K562 (cell line): ENCODE measurements around the gene PRR7. TPM values are rescaled to one million over a fixed set of nuclear protein-coding genes. Genes with fewer than 3 reads are reported as not detected.

Experiments used
- ATAC-seq: fragments of 200-7000 bp; cut with Tn5 transposase; 3 replicates; pipeline ENCODE4 v1.9.1; 2020; ENCODE audit warnings: moderate library complexity
- BruUV-seq: library from RNA; stranded (reverse); fragments of 400-500 nt; replicated peaks from 2 replicates; lab custom pipeline; 2021; lab: Mats Ljungman, UMichigan
- CTCF ChIA-PET: fragments of 300-600 bp; formaldehyde crosslinking; extraction: SDS; loops from one replicate; lab custom pipeline; 2021; ENCODE audit warnings: low intra/inter-chr PET ratio; lab: Yijun Ruan, JAX
- POLR2A ChIA-PET: fragments of 300-600, 350-650 bp; sonication (Branson Sonifier 250); formaldehyde crosslinking; extraction: SDS; loops from one replicate; lab custom pipeline; 2021; ENCODE audit warnings: antibody characterized with exemption, inconsistent platforms; lab: Yijun Ruan, JAX
- DNase-seq, 4 experiments: peaks; one replicate each; pipeline versions ENCODE4 v3.0.0 to v3.0.0-alpha.2; 2011 to 2018; ENCODE audit warnings: low spot score in 3 of 4, mixed read lengths in 3 of 4; ENCODE audit errors: extremely low read depth in 1 of 4
- FAIRE-seq: peaks from 2 replicates; lab custom pipeline; 2011; peaks lifted over from hg19 to GRCh38; lab: Jason Lieb, UNC
- H2AFZ ChIP-seq: 2 replicates; pipeline ENCODE4 v1.6.0; 2011; ENCODE audit warnings: low read depth, low read length, control low read depth, inconsistent platforms
- H3K27ac ChIP-seq: fragments of 200-600 bp; 3 replicates; pipeline ENCODE4 v1.8.0; 2011; ENCODE audit warnings: low read depth, mild to moderate bottlenecking, control low read depth, inconsistent platforms, low read length, moderate library complexity, mixed read lengths; ENCODE audit errors: extremely low read depth
- H3K27me3 ChIP-seq, 2 experiments: fragments of 300-600 bp in 1 of 2; 2 replicates in 1 of 2; 3 replicates in 1 of 2; pipeline versions ENCODE4 v1.6.0 to v1.8.0; 2011; ENCODE audit warnings: inconsistent platforms in 2 of 2, low read length in 2 of 2, mild to moderate bottlenecking in 1 of 2, mixed read lengths in 1 of 2, moderate library complexity in 1 of 2; ENCODE audit not compliant: control insufficient read depth in 2 of 2, insufficient read depth in 2 of 2
- H3K36me3 ChIP-seq: fragments of 300-600 bp; 3 replicates; pipeline ENCODE4 v1.8.0; 2011; ENCODE audit warnings: mild to moderate bottlenecking, low read length, inconsistent platforms; ENCODE audit not compliant: control insufficient read depth, insufficient read depth
- H3K4me1 ChIP-seq, 2 experiments: fragments of 200-600 bp in 1 of 2; replicated peaks in 1 of 2; 2 replicates in 1 of 2; 3 replicates in 1 of 2; pipeline versions ENCODE4 v1.5.1 to v1.8.0; 2011; ENCODE audit warnings: inconsistent platforms in 2 of 2, low read length in 2 of 2, mild to moderate bottlenecking in 1 of 2, mixed read lengths in 1 of 2, moderate library complexity in 1 of 2; ENCODE audit not compliant: control insufficient read depth in 2 of 2, insufficient read depth in 2 of 2
- H3K4me2 ChIP-seq: 2 replicates; pipeline ENCODE4 v1.6.1; 2011; ENCODE audit warnings: low read length, control low read depth, inconsistent platforms, mixed read lengths; ENCODE audit not compliant: insufficient read depth
- H3K4me3 ChIP-seq: fragments of 200-600 bp; sonication (generic), shearing (Covaris generic); 2 replicates; pipeline ENCODE4 v1.5.1; 2016; ENCODE audit warnings: control low read depth, inconsistent platforms
- H3K79me2 ChIP-seq: fragments of 200-600 bp; 3 replicates; pipeline ENCODE4 v1.8.0; 2011; ENCODE audit warnings: low read length, inconsistent platforms; ENCODE audit not compliant: control insufficient read depth, insufficient read depth
- H3K9ac ChIP-seq, 2 experiments: 2 replicates each; pipeline versions ENCODE4 v1.6.0 to v1.6.1; 2011; ENCODE audit warnings: low read depth in 2 of 2, low read length in 2 of 2, control low read depth in 1 of 2, inconsistent platforms in 1 of 2, mild to moderate bottlenecking in 1 of 2, mixed read lengths in 1 of 2; ENCODE audit not compliant: insufficient read depth in 1 of 2
- H3K9me1 ChIP-seq: one replicate; pipeline ENCODE4 v1.6.0; 2011; ENCODE audit warnings: inconsistent platforms, mild to moderate bottlenecking, low read length, moderate library complexity; ENCODE audit not compliant: control insufficient read depth, insufficient read depth
- H3K9me3 ChIP-seq: replicated peaks from 2 replicates; pipeline ENCODE4 v1.5.1; 2011; ENCODE audit warnings: low read depth, low read length, inconsistent platforms; ENCODE audit not compliant: control insufficient read depth, insufficient read depth
- H4K20me1 ChIP-seq: replicated peaks from 2 replicates; pipeline ENCODE4 v1.6.1; 2011; ENCODE audit warnings: low read length, inconsistent platforms, mixed read lengths; ENCODE audit not compliant: control insufficient read depth, insufficient read depth
- CBFA2T2 ChIP-seq: fragments of 450-650 bp; conservative IDR thresholded peaks from 2 replicates; pipeline ENCODE4 v1.6.1; 2017; ENCODE audit warnings: mild to moderate bottlenecking
- CEBPB ChIP-seq: fragments of 450-650 bp; IDR thresholded peaks from 2 replicates; pipeline ENCODE4 v1.6.1; 2016; ENCODE audit warnings: missing genetic modification characterization, missing compliant biosample characterization
- CHD7 ChIP-seq: fragments of 200-600 bp; sonication (generic); IDR thresholded peaks from one replicate; pipeline ENCODE4 v1.6.1; 2012; ENCODE audit warnings: mild to moderate bottlenecking, low read depth, low read length, inconsistent platforms
- GABPA ChIP-seq: fragments of 200-800 bp; sonication (Bioruptor generic); conservative IDR thresholded peaks from 2 replicates; pipeline ENCODE4 v1.6.1; 2016; ENCODE audit warnings: low read depth, missing genetic modification characterization, missing compliant biosample characterization
- GABPB1 ChIP-seq: sonication (generic); formaldehyde crosslinking; IDR thresholded peaks from 2 replicates; pipeline ENCODE4 v1.8.0; 2022; ENCODE audit warnings: mild to moderate bottlenecking, missing genetic modification reagents
- KLF1 ChIP-seq: fragments of 450-650 bp; IDR thresholded peaks from 2 replicates; pipeline ENCODE4 v1.6.1; 2016; ENCODE audit warnings: missing genetic modification characterization, missing compliant biosample characterization
- MAFK ChIP-seq: IDR thresholded peaks from 2 replicates; pipeline ENCODE4 v1.6.1; 2011; ENCODE audit warnings: low read length, improper control_type of control experiment
- MAX ChIP-seq: sonication (generic); formaldehyde crosslinking; IDR thresholded peaks from 2 replicates; pipeline ENCODE4 v1.9.0; 2022; ENCODE audit warnings: mild to moderate bottlenecking, missing genetic modification reagents
- TGIF2 ChIP-seq: sonication (generic); formaldehyde crosslinking; IDR thresholded peaks from 2 replicates; pipeline ENCODE4 v1.8.1; 2022; ENCODE audit warnings: mild to moderate bottlenecking, missing genetic modification reagents, moderate library complexity
- ZBTB7A ChIP-seq: IDR thresholded peaks from 2 replicates; pipeline ENCODE4 v1.6.1; 2011; ENCODE audit warnings: low read depth, mild to moderate bottlenecking, low read length, moderate library complexity, borderline replicate concordance; ENCODE audit not compliant: control insufficient read depth
- ZNF184 ChIP-seq: sonication (generic); formaldehyde crosslinking; IDR thresholded peaks from 2 replicates; pipeline ENCODE4 v1.5.0; 2020; ENCODE audit warnings: missing genetic modification reagents
- WGBS: fragments of 100-300 bp; shearing (Covaris generic); methylation state at CpG from one replicate; pipeline ENCODE4 v1.1.6; 2016; ENCODE audit warnings: low coverage, mixed read lengths; ENCODE audit not compliant: insufficient coverage; ENCODE audit errors: missing lambda C conversion rate; 5-methylcytosine and 5-hydroxymethylcytosine counted together
- in situ Hi-C: fragments of 300-500 bp; cut with MboI; formaldehyde crosslinking; loops from 4 replicates; pipeline ENCODE4 v1.15.0; 2018; ENCODE audit warnings: inconsistent platforms, mixed read lengths
- intact Hi-C: fragments of 100-400 bp; cut with micrococcal nuclease; formaldehyde crosslinking; loops from 2 replicates; pipeline ENCODE4 v1.14.2; 2022
- polyA plus RNA-seq, 8 experiments: library from polyadenylated mRNA; depleted of rRNA in 4 of 8; stranded (reverse) in 5 of 8; unstranded in 3 of 8; fragments of >200 nt; fragmentation: Nextera tagmentation in 2 of 8; fragmentation: Illumina TruSeq in 1 of 8; extraction: Ambion mirVana in 2 of 8; extraction: Trizol in 1 of 8; gene quantifications; 2 replicates each; pipeline versions ENCODE4 v1.2.1 to v1.2.3, GENCODE V29; 2011 to 2014; ENCODE audit warnings: inconsistent platforms in 1 of 8, missing spikeins in 1 of 8
- total RNA-seq, 7 experiments: library from RNA; depleted of rRNA in 6 of 7; stranded (reverse); fragments of >200 nt in 6 of 7; fragmentation: Illumina TruSeq in 2 of 7; extraction: Trizol in 2 of 7; gene quantifications; 2 replicates each; pipeline versions ENCODE4 v1.2.1 to v1.2.3, GENCODE V29; 2011 to 2021; ENCODE audit warnings: low replicate concordance in 1 of 7

PRR7 gene
- total and polyA plus RNA-seq, 9 of the 15 experiments (the other 6 are each of a cell fraction or from before 2014, with no cell fraction given) = 0.80 to 11.3 (median 10.4) TPM; not detected in 4

GRCh38 chr5:177462021-177462670, 15.5 kb downstream of the PRR7 start:
- in situ Hi-C loops (no loop called here), intact Hi-C loops (no loop called here)
- no TSS peak for BruUV-seq
- H3K4me3 ChIP-seq = no peak overlapping the region
- 0 out of 3 replicates have a peak, but pooled peaks cover 2% of the 10 kb centered on the region for H3K79me2 ChIP-seq
- WGBS = 70% methylated on average over 21 of the region's 27 CpGs
- POLR2A ChIA-PET = interaction anchor here (0.6 to 1.5 kb wide), 2 partner anchors 22 to 83 kb away, joined by 3 read pairs; no protein-coding TSS in a partner anchor
- CTCF ChIA-PET = no interaction called here
- H3K27me3 ChIP-seq = no peaks in the 10 kb centered on the region
- H3K4me1 ChIP-seq = peaks cover 8 to 38% of the 10 kb centered on the region in 2 experiments
- peaks cover 4% of the 10 kb centered on the region for H3K9me3 ChIP-seq
- DNase-seq (peak in 1 of 4 experiments; percentile 55), FAIRE-seq (no peak), ATAC-seq (peak; percentile 45)
- H3K9ac ChIP-seq = peak overlapping the region; percentile 20 to 69; a peak in 3 of 4 replicates
- peak overlapping the region; percentile 60 for H3K27ac ChIP-seq
- peaks cover 64% of the 10 kb centered on the region; the same call in 2 of the 3 replicates for H3K36me3 ChIP-seq
- H2AFZ ChIP-seq = peak overlapping the region; percentile 68
- H4K20me1 ChIP-seq = peaks cover 4% of the 10 kb centered on the region
- peaks cover under 1% of the 10 kb centered on the region for H3K9me1 ChIP-seq
- H3K4me2 ChIP-seq = peak overlapping the region; percentile 37
- no peak for TF ChIP-seq CEBPB
- TF ChIP-seq MAX (CRISPR knock-in tag) = 0 out of 2 replicates have a peak, but pooled peaks have one; percentile 13
- TF ChIP-seq CBFA2T2 = no peak
- TF ChIP-seq MAFK = no peak
- peak; percentile 75 for TF ChIP-seq GABPA
- no peak for TF ChIP-seq TGIF2 (CRISPR knock-in tag)
- peak; percentile 49; the same call in 1 of the 2 replicates for TF ChIP-seq ZBTB7A
- TF ChIP-seq KLF1 (tag) = no peak
- TF ChIP-seq GABPB1 (CRISPR knock-in tag) = peak; percentile 61; the same call in 1 of the 2 replicates
- no peak for TF ChIP-seq CHD7
- no peak for TF ChIP-seq ZNF184 (CRISPR knock-in tag)
